Nephron progenitor cell (in vitro differentiated cells): Measurements from ENCODE around the gene CPM.

Experiments
- DNase-seq: peaks from one replicate; pipeline ENCODE4 v3.0.0; 2021
- H3K27ac Mint-ChIP-seq: 2 replicates; pipeline ENCODE4 v1.8.0; 2021; ENCODE audit warnings: mild to moderate bottlenecking, moderate library complexity, mixed read lengths
- H3K27me3 Mint-ChIP-seq: 2 replicates; pipeline ENCODE4 v1.8.0; 2021; ENCODE audit warnings: mild to moderate bottlenecking, low read depth, mixed read lengths; ENCODE audit not compliant: poor library complexity
- H3K36me3 Mint-ChIP-seq: 2 replicates; pipeline ENCODE4 v1.8.0; 2021; ENCODE audit warnings: low read depth, mixed read lengths
- H3K4me1 Mint-ChIP-seq: 2 replicates; pipeline ENCODE4 v1.8.0; 2021; ENCODE audit warnings: mixed read lengths
- H3K4me3 Mint-ChIP-seq: 2 replicates; pipeline ENCODE4 v1.8.0; 2021; ENCODE audit warnings: mild to moderate bottlenecking, moderate library complexity, mixed read lengths
- H3K9me3 Mint-ChIP-seq: 2 replicates; pipeline ENCODE4 v1.8.0; 2021; ENCODE audit warnings: mild to moderate bottlenecking, moderate library complexity, mixed read lengths
- TF ChIP-seq, protein P1 (sequence below): fragments of 200-600 bp; sonication (generic); IDR thresholded peaks from 2 replicates; pipeline ENCODE4 v1.5.0; 2021; ENCODE audit warnings: antibody characterized with exemption

CPM gene

DNA sequence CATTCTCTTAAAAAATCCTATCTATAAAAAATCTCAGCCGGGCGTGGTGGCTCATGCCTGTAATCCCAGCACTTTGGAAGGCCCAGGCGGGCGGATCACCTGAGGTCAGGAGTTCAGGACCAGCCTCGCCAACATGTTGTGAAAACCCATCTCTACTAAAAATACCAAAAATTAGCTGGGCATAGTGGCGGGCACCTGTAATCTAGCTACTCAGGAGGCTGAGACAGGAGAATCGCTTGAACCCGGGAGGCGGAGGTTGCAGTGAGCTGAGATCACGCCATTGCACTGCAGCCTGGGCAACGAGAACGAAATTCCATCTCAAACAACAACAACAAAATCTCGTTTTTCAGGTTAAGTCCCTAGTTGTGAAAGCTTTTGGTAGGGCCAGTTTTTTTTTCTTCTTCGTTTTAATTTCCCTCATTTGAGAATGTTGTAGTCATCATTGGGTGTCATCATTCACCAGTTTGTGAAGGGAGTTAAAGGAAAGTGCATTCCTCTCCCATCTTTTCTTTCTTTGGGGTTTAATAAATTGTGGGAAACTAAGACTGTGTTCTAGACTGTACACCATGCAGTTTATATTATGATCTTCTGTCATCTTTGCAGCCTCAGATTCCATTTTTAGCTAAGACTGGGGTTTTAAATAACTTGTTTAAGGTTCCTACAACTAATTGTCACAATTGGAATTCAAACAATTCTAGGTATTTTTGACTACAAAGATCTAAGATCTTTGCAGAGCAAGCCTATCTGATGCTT is 101.0 kb downstream of the CPM start:
- TF ChIP-seq, protein P1, sequence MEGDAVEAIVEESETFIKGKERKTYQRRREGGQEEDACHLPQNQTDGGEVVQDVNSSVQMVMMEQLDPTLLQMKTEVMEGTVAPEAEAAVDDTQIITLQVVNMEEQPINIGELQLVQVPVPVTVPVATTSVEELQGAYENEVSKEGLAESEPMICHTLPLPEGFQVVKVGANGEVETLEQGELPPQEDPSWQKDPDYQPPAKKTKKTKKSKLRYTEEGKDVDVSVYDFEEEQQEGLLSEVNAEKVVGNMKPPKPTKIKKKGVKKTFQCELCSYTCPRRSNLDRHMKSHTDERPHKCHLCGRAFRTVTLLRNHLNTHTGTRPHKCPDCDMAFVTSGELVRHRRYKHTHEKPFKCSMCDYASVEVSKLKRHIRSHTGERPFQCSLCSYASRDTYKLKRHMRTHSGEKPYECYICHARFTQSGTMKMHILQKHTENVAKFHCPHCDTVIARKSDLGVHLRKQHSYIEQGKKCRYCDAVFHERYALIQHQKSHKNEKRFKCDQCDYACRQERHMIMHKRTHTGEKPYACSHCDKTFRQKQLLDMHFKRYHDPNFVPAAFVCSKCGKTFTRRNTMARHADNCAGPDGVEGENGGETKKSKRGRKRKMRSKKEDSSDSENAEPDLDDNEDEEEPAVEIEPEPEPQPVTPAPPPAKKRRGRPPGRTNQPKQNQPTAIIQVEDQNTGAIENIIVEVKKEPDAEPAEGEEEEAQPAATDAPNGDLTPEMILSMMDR = no peak
- Mint-ChIP-seq H3K9me3 (no peaks in the 10 kb centered on the region), H3K27me3 (peaks cover 5% of the 10 kb centered on the region), H3K4me3 (no peak overlapping the region), H3K36me3 (peaks cover 57% of the 10 kb centered on the region), H3K27ac (no peak overlapping the region), H3K4me1 (peaks cover 30% of the 10 kb centered on the region)
- DNase-seq = no peak

DNA sequence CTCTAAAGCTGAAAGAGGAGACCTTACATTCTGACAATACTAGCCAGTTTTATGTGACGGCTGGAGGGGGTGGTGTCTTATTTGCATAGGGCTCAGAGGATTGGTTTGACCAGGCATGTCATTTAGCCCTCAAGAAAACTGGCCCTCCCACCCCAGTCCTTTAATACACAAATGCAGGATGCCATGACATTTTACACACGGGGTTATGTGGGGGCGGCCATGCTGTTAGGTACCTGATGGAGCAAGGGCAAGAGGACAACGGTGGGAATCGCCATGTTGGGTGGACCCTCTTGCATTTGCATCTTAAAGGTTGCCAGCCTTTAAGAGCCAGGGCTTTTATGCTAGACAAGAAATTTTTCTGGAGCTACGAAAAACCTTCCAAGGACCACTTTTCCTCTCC is 101.7 kb downstream of the CPM start:
- no peak for DNase-seq
- H3K36me3 Mint-ChIP-seq = peaks cover 52% of the 10 kb centered on the region

DNA sequence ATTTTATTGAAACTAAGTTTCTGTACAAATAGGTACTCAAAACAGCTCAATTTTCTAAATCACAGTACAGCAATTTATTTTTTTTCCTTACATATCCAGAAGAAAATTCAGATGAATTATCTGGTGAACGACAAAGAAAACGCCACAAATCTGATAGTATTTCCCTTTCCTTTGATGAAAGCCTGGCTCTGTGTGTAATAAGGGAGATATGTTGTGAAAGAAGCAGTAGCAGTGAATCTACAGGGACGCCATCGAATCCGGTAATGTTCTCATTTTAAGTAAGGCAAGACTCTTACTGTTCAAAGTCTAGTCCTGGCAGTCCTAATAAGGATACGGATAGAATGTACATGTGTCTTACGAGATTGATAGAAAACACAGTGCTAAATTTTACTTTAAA is 104.3 kb downstream of the CPM start:
- no peak for DNase-seq
- Mint-ChIP-seq H3K27ac (peak overlapping the region; percentile 24), H3K36me3 (peaks cover 56% of the 10 kb centered on the region), H3K9me3 (no peaks in the 10 kb centered on the region), H3K4me1 (peaks cover 13% of the 10 kb centered on the region), H3K4me3 (no peak overlapping the region), H3K27me3 (no peaks in the 10 kb centered on the region)
- TF ChIP-seq, protein P1 = no peak

More for the DNA sequence above, 101.7 kb downstream of the CPM start:
- Mint-ChIP-seq H3K4me3 (no peak overlapping the region), H3K4me1 (peaks cover 26% of the 10 kb centered on the region), H3K27ac (no peak overlapping the region), H3K9me3 (no peaks in the 10 kb centered on the region), H3K27me3 (peaks cover 5% of the 10 kb centered on the region)
- TF ChIP-seq, protein P1 = no peak

DNA sequence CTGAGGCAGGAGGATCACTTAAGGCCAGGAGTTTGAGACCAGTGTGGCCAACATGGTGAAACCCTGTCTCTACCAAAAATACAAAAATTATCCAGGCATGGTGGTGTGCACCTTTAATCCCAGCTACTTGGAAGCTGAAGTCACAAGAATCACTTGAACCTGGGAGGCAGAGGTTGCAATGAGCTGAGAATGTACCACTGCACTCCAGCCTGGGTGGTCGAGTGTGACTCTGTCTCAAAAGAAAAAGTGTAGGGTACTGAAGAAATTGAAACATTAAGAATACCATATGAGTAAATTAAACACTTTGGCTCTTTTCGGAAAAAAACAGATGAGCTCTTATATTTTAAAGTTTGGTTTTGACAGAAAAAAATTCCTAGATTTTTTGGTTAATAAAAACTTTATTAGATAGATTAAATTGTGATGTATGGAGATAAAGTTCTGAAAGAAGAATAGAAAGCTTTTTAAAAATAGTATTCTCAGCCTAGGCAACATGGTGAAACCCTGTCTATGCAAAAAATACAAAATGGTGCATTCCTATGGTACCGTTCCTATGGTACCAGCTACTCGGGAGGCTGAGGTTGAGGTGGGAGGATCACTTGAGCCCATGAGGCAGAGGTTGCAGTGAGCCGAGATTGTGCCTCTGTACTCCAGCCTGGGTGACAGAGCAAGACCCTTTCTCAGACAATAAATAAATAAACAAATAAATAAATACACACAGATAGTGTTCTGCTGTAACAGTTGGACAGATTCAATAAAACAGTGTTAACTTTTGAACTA is 104.9 kb downstream of the CPM start:
- H3K9me3 Mint-ChIP-seq = no peaks in the 10 kb centered on the region

DNA sequence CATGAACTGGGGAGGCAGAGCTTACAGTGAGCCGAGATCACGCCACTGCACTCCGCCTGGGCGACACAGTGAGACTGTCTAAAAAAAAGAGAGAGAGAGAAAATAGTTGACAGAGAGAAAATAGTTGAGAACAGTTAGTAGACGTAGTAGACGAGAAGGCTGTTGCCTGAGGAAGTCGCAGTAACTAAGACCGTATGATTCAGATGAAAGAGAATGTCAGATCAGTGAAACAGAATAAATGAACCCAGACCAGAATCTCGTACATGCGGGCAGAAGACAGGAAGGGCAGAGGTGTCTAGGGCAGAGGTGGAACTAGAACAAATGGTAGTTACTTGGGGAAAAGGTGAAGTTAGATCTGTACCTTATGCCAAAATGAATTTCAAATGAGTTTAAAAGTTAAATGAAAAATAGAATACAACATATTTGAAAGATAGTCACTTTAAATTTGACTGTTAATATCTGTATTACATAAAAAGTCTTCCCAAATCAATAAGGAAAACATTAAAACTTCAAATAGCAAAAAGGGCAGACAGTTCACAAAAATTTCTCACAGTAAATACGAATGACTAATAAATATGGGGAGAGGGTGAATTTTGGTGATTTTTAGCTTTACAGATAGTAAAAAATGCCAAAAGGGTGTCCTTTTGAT is 107.3 kb downstream of the CPM start:
- no peak for DNase-seq
- H3K4me1 Mint-ChIP-seq = peaks cover 5% of the 10 kb centered on the region
- H3K27me3 Mint-ChIP-seq = no peaks in the 10 kb centered on the region
- H3K36me3 Mint-ChIP-seq = peaks cover 57% of the 10 kb centered on the region
- no peaks in the 10 kb centered on the region for H3K9me3 Mint-ChIP-seq
- no peak overlapping the region for H3K4me3 Mint-ChIP-seq
- no peak overlapping the region for H3K27ac Mint-ChIP-seq
- TF ChIP-seq, protein P1 = no peak

More for the DNA sequence above, 104.9 kb downstream of the CPM start:
- TF ChIP-seq, protein P1 = no peak
- Mint-ChIP-seq H3K4me3 (no peak overlapping the region), H3K27ac (peak overlapping the region; percentile 51), H3K27me3 (no peaks in the 10 kb centered on the region), H3K4me1 (peaks cover 13% of the 10 kb centered on the region), H3K36me3 (peaks cover 60% of the 10 kb centered on the region)
- no peak for DNase-seq
